Neural progenitor cell (in vitro differentiated cells): Measurements from ENCODE around the gene ITM2B. TPM values are rescaled to one million over a fixed set of nuclear protein-coding genes. Genes with fewer than 3 reads are reported as not detected.

Experiments
- DNase-seq: peaks from one replicate; pipeline ENCODE4 v3.0.0-alpha.2; 2016; ENCODE audit warnings: low spot score
- H2AFZ ChIP-seq: fragments of 200-600 bp; sonication (generic); replicated peaks from 2 replicates; pipeline ENCODE4 v1.6.1; 2016; ENCODE audit warnings: antibody characterized with exemption
- H3F3A ChIP-seq: fragments of 200-600 bp; sonication (generic); 2 replicates; pipeline ENCODE4 v1.6.1; 2016; ENCODE audit warnings: antibody characterized with exemption, low read depth
- H3K27ac ChIP-seq: fragments of 200-600 bp; sonication (generic); 2 replicates; pipeline ENCODE4 v1.5.1; 2016; ENCODE audit warnings: mild to moderate bottlenecking
- H3K27me3 ChIP-seq: fragments of 200-600 bp; sonication (generic); 2 replicates; pipeline ENCODE4 v1.6.1; 2016; ENCODE audit warnings: mild to moderate bottlenecking, moderate library complexity
- H3K36me3 ChIP-seq: fragments of 200-600 bp; sonication (generic); 2 replicates; pipeline ENCODE4 v1.5.1; 2016
- H3K4me1 ChIP-seq: fragments of 200-600 bp; sonication (generic); 2 replicates; pipeline ENCODE4 v1.6.1; 2016; ENCODE audit warnings: mixed run types
- H3K4me2 ChIP-seq: fragments of 200-600 bp; sonication (generic); 2 replicates; pipeline ENCODE4 v1.6.1; 2016
- H3K4me3 ChIP-seq: fragments of 200-600 bp; sonication (generic); 2 replicates; pipeline ENCODE4 v1.5.1; 2016
- H3K79me2 ChIP-seq: fragments of 200-600 bp; sonication (generic); 2 replicates; pipeline ENCODE4 v1.6.1; 2016; ENCODE audit warnings: low read depth
- H3K9ac ChIP-seq: fragments of 200-600 bp; sonication (generic); 2 replicates; pipeline ENCODE4 v1.6.1; 2016
- H3K9me3 ChIP-seq: fragments of 200-600 bp; sonication (generic); 2 replicates; pipeline ENCODE4 v1.5.1; 2016; ENCODE audit warnings: low read depth
- H4K20me1 ChIP-seq: fragments of 200-600 bp; sonication (generic); 2 replicates; pipeline ENCODE4 v1.6.1; 2016; ENCODE audit warnings: low read depth
- H3K27ac Mint-ChIP-seq: 3 replicates; pipeline ENCODE4 v1.8.0; 2021; ENCODE audit warnings: mixed read lengths
- H3K27me3 Mint-ChIP-seq: 2 replicates; pipeline ENCODE4 v1.8.0; 2022; ENCODE audit warnings: low read depth, mild to moderate bottlenecking, inconsistent platforms, moderate library complexity, mixed read lengths; ENCODE audit not compliant: insufficient read depth
- H3K36me3 Mint-ChIP-seq: 3 replicates; pipeline ENCODE4 v1.8.0; 2021; ENCODE audit warnings: mixed read lengths
- H3K4me1 Mint-ChIP-seq: 3 replicates; pipeline ENCODE4 v1.8.0; 2021; ENCODE audit warnings: mixed read lengths
- H3K4me3 Mint-ChIP-seq: 3 replicates; pipeline ENCODE4 v1.8.0; 2021; ENCODE audit warnings: mild to moderate bottlenecking, moderate library complexity, mixed read lengths
- H3K9me3 Mint-ChIP-seq: 3 replicates; pipeline ENCODE4 v1.8.0; 2020; ENCODE audit warnings: mixed read lengths
- EZH2 ChIP-seq: fragments of 200-600 bp; sonication (generic); IDR thresholded peaks from 2 replicates; pipeline ENCODE4 v1.6.1; 2017; ENCODE audit warnings: antibody characterized with exemption, mild to moderate bottlenecking, moderate library complexity
- EZH2phosphoT487 ChIP-seq: fragments of 200-600 bp; sonication (generic); IDR thresholded peaks from 2 replicates; pipeline ENCODE4 v1.6.1; 2017; ENCODE audit warnings: antibody characterized with exemption
- total RNA-seq: library from RNA; depleted of rRNA; stranded (reverse); fragments of >200 nt; gene quantifications from 2 replicates; pipeline ENCODE4 v1.2.3, GENCODE V29; 2015; ENCODE audit warnings: low replicate concordance
- TF ChIP-seq, protein P1 (sequence below): fragments of 200-600 bp; sonication (generic); IDR thresholded peaks from 2 replicates; pipeline ENCODE4 v1.5.1; 2017; ENCODE audit warnings: antibody characterized with exemption, mild to moderate bottlenecking

ITM2B gene
- total RNA-seq, 1 donor from 2014 or later, result 172 TPM

DNA sequence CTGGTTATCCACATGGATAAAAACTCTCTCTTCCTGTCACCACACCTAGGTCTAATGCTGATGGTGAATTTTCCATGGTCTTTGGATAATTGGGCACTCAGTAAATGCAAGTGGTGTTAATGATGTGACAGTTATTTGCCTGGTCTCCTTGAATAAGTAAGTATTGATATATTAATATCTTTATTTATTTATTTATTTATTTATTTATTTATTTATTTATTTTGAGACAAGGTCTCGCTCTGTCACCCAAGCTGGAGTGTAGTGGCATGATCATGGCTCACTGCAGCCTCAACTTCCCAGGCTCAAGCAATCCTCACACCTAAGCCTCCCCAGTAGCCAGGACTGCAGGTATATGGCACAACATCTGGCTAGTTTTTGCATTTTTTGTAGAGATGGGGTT is 46.3 kb upstream of the ITM2B start:
- H3K4me3 ChIP-seq, result no peak overlapping the region
- no peaks in the 10 kb centered on the region for H3K9me3 ChIP-seq
- H3K27me3 ChIP-seq, result no peaks in the 10 kb centered on the region
- no peak overlapping the region for H3K27ac Mint-ChIP-seq
- DNase-seq, result no peak
- H3K4me3 Mint-ChIP-seq, result no peak overlapping the region
- H4K20me1 ChIP-seq, result no peaks in the 10 kb centered on the region
- TF ChIP-seq, protein P1, sequence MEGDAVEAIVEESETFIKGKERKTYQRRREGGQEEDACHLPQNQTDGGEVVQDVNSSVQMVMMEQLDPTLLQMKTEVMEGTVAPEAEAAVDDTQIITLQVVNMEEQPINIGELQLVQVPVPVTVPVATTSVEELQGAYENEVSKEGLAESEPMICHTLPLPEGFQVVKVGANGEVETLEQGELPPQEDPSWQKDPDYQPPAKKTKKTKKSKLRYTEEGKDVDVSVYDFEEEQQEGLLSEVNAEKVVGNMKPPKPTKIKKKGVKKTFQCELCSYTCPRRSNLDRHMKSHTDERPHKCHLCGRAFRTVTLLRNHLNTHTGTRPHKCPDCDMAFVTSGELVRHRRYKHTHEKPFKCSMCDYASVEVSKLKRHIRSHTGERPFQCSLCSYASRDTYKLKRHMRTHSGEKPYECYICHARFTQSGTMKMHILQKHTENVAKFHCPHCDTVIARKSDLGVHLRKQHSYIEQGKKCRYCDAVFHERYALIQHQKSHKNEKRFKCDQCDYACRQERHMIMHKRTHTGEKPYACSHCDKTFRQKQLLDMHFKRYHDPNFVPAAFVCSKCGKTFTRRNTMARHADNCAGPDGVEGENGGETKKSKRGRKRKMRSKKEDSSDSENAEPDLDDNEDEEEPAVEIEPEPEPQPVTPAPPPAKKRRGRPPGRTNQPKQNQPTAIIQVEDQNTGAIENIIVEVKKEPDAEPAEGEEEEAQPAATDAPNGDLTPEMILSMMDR, result no peak
- TF ChIP-seq EZH2phosphoT487 (no peak), EZH2 (no peak)
- H3K4me1 ChIP-seq, result no peaks in the 10 kb centered on the region
- no peaks in the 10 kb centered on the region for H3K79me2 ChIP-seq
- no peak overlapping the region for H3K9ac ChIP-seq
- no peaks in the 10 kb centered on the region for H3K9me3 Mint-ChIP-seq
- no peaks in the 10 kb centered on the region for H3K36me3 Mint-ChIP-seq
- H3K27ac ChIP-seq, result no peak overlapping the region
- no peaks in the 10 kb centered on the region for H3F3A ChIP-seq
- H3K27me3 Mint-ChIP-seq, result no peaks in the 10 kb centered on the region
- no peaks in the 10 kb centered on the region for H3K36me3 ChIP-seq
- no peak overlapping the region for H3K4me2 ChIP-seq
- no peaks in the 10 kb centered on the region for H3K4me1 Mint-ChIP-seq
- no peak overlapping the region for H2AFZ ChIP-seq

DNA sequence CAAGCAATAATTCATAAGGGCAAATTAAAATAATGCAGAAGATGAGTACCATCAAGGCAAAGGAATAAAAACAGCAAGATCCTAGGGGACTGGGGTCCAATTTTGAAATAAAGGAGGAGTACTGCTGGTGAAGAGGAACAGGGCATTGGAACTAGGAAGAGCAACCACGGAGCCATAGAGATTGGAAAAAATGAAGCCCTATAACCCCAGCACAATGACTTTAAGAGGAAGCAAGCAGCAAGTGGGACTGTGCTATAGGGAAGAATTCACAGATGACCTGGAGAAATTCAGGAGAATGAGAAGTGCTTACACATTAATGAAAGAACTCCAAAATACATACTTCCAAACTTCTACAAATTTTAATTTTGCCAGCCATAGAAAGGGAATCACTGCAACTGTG is 44.9 kb upstream of the ITM2B start:
- Histone ChIP-seq H3K27me3 (no peaks in the 10 kb centered on the region), H3K36me3 (no peaks in the 10 kb centered on the region), H4K20me1 (no peaks in the 10 kb centered on the region), H3K4me2 (no peak overlapping the region), H2AFZ (no peak overlapping the region), H3K27ac (no peak overlapping the region), H3F3A (no peaks in the 10 kb centered on the region), H3K9ac (no peak overlapping the region), H3K4me3 (no peak overlapping the region), H3K79me2 (no peaks in the 10 kb centered on the region), H3K4me1 (no peaks in the 10 kb centered on the region), H3K9me3 (no peaks in the 10 kb centered on the region)
- Mint-ChIP-seq H3K27ac (no peak overlapping the region), H3K9me3 (no peaks in the 10 kb centered on the region), H3K36me3 (no peaks in the 10 kb centered on the region), H3K4me1 (no peaks in the 10 kb centered on the region), H3K27me3 (peaks cover 2% of the 10 kb centered on the region), H3K4me3 (no peak overlapping the region)
- TF ChIP-seq EZH2phosphoT487, result no peak
- no peak for TF ChIP-seq EZH2
- TF ChIP-seq, protein P1, result no peak
- DNase-seq, result no peak

DNA sequence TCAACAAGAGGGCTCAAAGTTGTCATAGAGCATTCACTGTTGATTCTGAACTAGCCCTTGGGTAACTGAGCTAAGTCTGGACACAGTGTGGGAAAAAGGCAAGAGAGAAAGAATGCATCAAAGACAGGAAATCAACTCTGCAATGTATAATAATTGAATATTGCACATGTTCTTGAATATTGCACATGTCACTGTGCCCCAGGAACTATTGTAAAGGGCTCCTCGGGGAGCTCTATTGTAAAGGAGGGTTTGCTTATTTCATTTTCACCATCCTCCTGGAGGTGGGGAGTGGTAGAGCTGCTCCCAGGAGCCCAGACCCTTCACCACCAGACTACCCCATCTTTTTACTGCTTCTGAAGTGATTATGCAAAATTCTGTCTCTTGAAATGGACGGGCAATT is 44.4 kb upstream of the ITM2B start:
- Mint-ChIP-seq H3K4me1 (no peaks in the 10 kb centered on the region), H3K4me3 (no peak overlapping the region), H3K27ac (no peak overlapping the region), H3K27me3 (peaks cover 2% of the 10 kb centered on the region), H3K9me3 (no peaks in the 10 kb centered on the region), H3K36me3 (no peaks in the 10 kb centered on the region)
- Histone ChIP-seq H3F3A (no peaks in the 10 kb centered on the region), H3K4me2 (no peak overlapping the region), H4K20me1 (no peaks in the 10 kb centered on the region), H3K4me1 (no peaks in the 10 kb centered on the region), H3K4me3 (no peak overlapping the region), H3K27ac (no peak overlapping the region), H3K79me2 (no peaks in the 10 kb centered on the region), H3K27me3 (no peaks in the 10 kb centered on the region), H2AFZ (no peak overlapping the region), H3K9me3 (no peaks in the 10 kb centered on the region), H3K36me3 (no peaks in the 10 kb centered on the region), H3K9ac (no peak overlapping the region)
- TF ChIP-seq, protein P1, result no peak
- TF ChIP-seq EZH2 (no peak), EZH2phosphoT487 (no peak)
- DNase-seq, result no peak

DNA sequence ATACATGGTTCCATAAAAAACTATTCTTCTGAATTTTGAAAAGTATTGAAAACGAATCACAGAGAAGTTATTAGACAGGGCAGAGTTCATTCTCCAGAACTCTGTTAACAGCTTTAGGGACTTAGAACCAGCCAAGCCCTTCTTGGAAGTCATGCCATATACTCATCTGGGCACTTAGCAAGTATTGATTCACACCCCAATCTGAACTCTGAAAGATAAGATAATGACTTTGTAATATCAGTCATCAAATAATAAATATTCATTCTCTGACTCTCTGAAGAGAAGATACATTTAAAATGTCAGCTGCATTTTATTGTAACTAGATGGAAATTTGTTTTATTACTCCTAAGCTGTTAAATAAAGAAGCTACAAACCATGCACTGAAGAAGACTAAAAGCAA is 43.8 kb upstream of the ITM2B start:
- no peaks in the 10 kb centered on the region for H4K20me1 ChIP-seq
- no peak overlapping the region for H3K27ac ChIP-seq
- H3F3A ChIP-seq, result no peaks in the 10 kb centered on the region
- no peak for DNase-seq
- H3K4me2 ChIP-seq, result no peak overlapping the region
- H3K4me3 Mint-ChIP-seq, result no peak overlapping the region
- H3K27me3 Mint-ChIP-seq, result peaks cover 2% of the 10 kb centered on the region
- no peaks in the 10 kb centered on the region for H3K36me3 Mint-ChIP-seq
- no peaks in the 10 kb centered on the region for H3K9me3 Mint-ChIP-seq
- H3K4me3 ChIP-seq, result no peak overlapping the region
- no peaks in the 10 kb centered on the region for H3K27me3 ChIP-seq
- H3K9me3 ChIP-seq, result no peaks in the 10 kb centered on the region
- no peaks in the 10 kb centered on the region for H3K4me1 ChIP-seq
- H3K36me3 ChIP-seq, result no peaks in the 10 kb centered on the region
- no peaks in the 10 kb centered on the region for H3K79me2 ChIP-seq
- H2AFZ ChIP-seq, result no peak overlapping the region
- no peak overlapping the region for H3K9ac ChIP-seq
- H3K4me1 Mint-ChIP-seq, result no peaks in the 10 kb centered on the region
- H3K27ac Mint-ChIP-seq, result no peak overlapping the region
- TF ChIP-seq EZH2phosphoT487 (no peak), EZH2 (no peak)
- TF ChIP-seq, protein P1, result no peak
